NCI-H345 treated with DMSO at 0.1 percent for 48 hours (cell line): ENCODE data around the gene KRT7.
"Not testable (repeated sequence)": the region's sequence is repeated elsewhere in the genome, so short reads cannot be mapped to it uniquely, and the experiment has no call there.

ENCODE experiments used
- DNase-seq: peaks from one replicate; lab custom pipeline; 2025; ENCODE audit not compliant: unreplicated experiment; lab: John Stamatoyannopoulos, UW

KRT7 gene

DNA sequence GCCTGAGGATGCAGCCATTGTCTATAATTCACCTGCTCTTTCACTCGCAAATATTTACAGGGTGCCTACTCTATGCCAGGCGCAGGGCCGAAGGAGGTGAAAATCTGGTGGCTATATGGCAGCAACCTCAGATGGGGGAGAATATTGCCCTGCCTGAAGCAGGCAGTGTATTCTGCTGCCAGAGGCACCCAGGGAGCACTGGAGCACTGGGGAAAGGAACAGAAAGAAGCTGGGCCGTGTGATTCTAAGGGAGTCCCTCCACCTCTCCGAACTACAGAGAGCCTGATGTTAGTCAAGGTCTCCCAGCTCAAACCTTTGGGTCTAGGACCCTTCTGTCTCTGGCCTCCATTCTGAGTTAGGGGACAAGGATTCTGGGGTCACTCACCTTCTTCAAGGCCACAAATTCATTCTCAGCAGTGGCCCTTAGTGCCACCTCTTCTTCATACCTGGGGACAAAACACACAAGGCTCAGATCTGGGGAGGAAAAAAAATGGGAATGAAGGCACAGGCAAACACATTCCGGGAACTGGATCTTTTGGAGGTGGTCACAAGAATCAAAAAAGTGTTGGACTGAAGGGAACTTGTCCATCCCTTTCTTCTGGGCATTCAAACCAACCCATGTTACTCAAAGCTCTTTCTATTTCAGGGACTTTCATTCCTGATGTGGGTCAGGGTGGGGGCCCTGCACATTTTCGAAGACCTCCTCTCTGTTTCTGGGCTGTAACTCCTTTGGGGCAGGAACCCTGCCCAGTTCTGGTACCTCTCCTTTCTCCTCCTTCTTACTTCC lies 22.1 kb downstream of the KRT7 start:
- DNase-seq: no peak

GRCh38 chr12:52255926-52256583 lies 23.0 kb downstream of the KRT7 start:
- DNase-seq: no peak

GRCh38 chr12:52256584-52256935 lies 23.5 kb downstream of the KRT7 start:
- no peak for DNase-seq

GRCh38 chr12:52257074-52257551 lies 24.1 kb downstream of the KRT7 start:
- no peak for DNase-seq

- not testable (repeated sequence) for DNase-seq
These were observed 24.9 kb downstream of the KRT7 start for GRCh38 chr12:52257922-52258321.

- DNase-seq: no peak
These were observed 25.4 kb downstream of the KRT7 start for GRCh38 chr12:52258335-52258901.

DNA sequence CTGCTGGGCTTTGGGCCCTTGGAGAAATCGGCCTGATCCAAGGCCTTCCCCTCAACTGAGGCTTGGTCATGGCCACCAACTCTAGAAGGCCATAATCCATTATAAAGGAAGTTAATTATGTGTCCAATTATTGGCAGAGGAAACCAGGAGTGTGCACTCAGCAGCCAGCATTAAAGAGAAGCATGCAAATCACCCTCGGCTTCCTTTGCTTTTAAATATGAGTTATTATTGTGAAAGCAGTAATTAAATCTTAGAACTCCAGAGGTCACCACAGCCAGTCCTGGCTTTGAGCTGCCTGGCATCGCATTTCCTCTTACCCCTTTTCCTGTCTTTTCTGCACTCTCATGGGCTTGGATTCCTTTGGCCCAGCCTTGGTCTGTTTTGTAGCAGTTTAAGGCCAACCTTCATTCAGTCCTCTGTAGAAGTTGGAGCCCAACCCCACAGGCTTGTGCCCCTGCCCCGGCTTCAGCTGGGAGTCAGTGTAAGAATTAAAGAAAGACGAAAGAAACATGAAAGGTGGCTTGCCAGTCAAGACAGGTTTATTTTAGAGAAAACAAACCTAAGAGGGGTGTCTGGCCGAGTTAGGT lies 26.7 kb downstream of the KRT7 start:
- DNase-seq: no peak

GRCh38 chr12:52260361-52261207 lies 27.5 kb downstream of the KRT7 start:
- no peak for DNase-seq

GRCh38 chr12:52261208-52261484 lies 28.1 kb downstream of the KRT7 start:
- no peak for DNase-seq

GRCh38 chr12:52262286-52262685 lies 29.2 kb downstream of the KRT7 start:
- DNase-seq: no peak

DNA sequence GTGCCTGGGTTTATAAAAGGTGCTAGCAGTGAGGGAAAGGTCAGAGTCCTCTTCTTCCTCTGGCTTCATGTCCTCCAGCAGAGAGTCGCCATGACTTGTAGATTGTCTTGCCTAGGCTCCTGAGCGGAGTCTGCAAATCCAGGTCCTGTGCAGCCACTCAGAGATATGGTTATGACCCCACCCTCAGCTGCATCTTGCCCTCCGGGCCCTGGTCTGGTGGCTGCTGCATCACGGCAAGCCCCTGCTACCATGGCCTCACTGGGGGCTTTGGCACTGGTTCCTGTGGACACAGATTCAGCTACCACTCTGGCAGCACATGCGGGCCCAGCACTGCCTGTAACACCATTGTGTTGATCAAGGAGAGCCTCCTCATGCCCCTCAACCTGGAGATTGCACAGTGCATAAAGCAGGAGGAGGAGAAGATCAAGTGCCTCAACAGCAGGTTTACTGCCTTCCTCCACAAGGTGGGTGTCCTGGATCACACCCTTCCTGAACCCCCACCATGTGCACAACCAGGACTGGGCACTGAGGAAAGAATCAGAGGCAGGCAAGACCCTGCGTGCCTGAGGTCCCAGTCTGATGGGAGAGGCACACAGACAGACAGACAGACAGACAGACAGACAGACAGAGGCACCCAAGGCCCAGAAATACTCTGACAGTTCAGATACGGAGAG lies 30.9 kb downstream of the KRT7 start:
- DNase-seq: no peak

GRCh38 chr12:52264435-52264825 lies 31.4 kb downstream of the KRT7 start:
- no peak for DNase-seq

DNA sequence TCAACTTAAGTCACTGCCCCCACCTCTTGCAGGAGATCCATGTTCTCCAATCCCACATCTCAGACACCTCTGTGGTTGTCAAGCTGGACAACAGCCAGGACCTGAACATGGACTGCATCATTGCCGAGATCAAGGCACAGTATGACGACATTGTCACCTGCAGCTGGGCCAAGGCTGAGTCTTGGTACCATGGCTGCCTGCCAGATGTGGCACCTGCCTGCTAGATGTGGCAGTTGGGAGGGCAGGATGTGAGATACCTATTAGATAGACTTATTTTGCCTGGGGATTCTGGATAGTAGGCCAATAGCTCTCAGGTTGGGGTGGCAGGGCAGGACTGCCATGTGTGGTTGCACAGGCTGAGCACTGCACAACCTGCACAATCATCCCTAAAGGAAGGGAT lies 33.5 kb downstream of the KRT7 start:
- no peak for DNase-seq

- DNase-seq: no peak
These were observed 34.2 kb downstream of the KRT7 start for GRCh38 chr12:52267266-52267665.

DNA sequence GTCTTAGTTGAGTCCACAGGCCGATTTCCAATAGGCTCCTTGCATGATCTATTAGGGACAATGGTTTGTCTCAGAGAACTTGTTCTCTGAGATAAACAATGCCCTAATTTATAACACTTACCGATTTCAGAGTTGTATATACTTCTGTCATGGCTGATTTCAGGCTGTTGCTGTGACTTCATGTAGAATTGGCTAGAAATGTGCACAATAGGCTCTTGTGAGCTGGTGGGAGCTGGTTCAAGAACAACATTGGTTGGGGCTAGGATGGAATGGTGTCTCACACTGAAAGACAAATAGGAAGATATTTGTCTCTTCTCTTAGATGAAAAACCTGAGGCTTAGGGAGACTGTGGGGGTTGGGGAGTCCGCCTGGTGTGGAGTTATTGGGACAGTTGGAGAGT lies 34.7 kb downstream of the KRT7 start:
- no peak for DNase-seq

DNA sequence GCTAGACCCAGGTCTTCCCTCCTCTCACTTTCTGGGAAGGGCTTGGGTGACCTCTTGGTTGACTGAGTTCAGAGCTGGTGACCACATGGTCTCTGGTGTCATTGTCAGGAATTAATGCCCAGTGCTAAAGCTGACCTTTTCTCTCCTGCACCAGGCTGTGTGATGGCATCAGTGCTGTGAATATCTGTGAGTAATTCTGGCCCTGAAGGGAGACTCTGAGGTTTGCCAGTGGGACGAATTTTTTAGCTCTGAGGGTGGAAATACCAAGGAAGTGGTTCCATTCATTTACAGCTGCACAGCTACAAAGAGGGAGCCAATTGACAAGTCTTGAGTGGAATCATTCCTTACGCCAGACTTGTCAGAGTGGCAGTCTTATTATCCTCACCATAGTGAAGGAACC lies 35.2 kb downstream of the KRT7 start:
- DNase-seq: no peak

DNA sequence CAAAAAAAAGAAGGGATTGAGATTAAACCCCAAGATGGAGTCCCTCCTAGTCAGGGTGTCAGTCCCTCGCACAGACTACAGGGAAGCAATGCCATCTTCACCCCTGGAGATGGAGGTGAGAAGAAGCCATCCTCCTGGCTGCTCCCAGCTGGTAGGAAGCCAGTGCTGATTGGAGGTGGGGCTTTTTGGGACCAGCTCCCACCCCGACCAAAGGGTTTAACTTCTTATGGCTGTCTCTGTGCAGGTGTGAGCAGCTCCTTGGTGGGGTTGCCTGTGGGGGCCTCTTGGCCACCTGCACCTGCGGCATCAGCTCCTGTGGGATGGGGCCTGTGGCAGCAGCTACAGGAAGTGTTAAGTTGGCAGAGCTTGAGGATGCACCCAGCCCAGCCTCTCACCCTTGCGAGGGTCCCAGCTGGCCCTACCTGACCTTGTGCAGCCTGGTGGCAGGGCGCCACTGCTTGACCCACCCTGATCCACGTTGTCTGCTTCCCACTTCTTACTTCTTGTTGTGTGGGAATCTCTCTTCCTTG lies 37.6 kb downstream of the KRT7 start:
- no peak for DNase-seq

DNA sequence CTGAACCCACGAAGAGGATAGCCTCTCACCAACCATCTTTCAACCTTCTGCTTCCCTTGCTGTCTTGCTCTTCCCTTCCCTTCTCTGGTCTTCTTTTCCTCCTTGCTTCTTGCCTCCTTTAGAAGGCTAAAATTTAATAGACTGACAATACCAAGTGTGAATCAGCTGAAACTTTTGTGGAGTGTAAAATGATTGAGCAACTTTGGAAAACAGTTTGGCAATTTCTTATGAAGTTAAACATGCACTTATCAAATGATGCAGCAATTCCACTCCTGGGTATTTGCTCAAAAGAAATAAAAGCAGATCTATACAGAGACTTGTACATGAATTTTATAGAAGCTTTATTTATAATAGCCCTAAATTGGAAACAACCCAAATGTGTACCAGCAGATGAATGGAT lies 38.1 kb downstream of the KRT7 start:
- no peak for DNase-seq

DNA sequence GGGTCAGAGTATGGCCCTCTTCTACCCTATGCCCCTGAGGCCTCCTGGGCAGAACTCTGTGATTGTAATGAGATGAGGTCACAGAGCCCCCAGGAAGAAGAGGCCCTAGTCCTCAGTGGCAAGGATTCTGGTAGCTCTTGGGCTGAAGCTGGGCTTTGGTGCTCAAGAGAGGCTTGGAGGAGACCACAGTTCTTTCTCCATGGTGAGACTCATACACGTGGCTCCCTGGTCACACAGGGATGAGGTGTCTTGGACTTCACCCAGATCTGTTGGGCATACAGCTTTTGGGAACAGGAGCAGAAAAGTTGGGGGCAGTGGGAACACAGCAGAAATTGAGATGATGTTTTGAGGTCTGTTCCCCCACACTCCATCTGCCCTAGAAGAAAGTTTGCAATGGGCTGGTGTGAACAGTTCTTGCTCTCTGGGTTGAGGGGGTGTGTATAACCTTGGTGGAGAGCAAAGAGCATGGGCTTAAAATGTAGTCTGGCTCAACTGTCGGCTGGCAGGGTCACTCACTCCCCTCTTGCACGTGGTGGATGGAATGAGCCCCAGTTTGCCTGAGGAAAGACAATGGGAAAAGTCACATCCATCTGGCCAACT lies 41.6 kb downstream of the KRT7 start, which contains the start of gene KRT86:
TSS of gene KRT86 (plus strand) at position 125 of the 600 bp plus-strand sequence. CDS start 27,272 bp downstream, outside the sequence.
- DNase-seq: no peak

DNA sequence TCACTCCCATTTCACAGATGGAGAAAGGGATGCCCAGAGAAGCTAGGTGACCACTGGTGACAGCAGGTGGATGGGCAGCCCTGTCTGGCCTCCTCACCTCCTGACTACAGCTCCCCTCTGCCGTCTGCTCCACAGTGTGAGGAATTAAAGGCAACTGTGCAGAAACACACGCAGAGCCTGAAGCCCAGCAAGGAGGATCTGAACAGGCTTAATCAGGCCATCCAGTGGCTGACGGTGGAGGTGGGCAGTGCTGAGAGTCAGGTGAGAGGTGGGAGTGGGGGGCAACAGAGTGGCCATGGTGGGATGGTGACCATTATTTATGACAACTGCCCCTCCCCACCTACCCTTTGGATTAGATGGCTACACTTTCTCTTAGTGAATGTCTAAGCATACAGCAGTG lies 42.6 kb downstream of the KRT7 start:
- no peak for DNase-seq
